Neural crest cell (in vitro differentiated cells): ENCODE results near the gene GANAB. TPM values are rescaled to one million over a fixed set of nuclear protein-coding genes. Genes with fewer than 3 reads are reported as not detected.
"Not testable (repeated sequence)": the region's sequence is repeated elsewhere in the genome, so short reads cannot be mapped to it uniquely, and the experiment has no call there.

Source experiments
- DNase-seq: peaks from one replicate; pipeline ENCODE4 v3.0.0; 2021; ENCODE audit warnings: low read depth, mixed read lengths, low spot score
- H3K27ac Mint-ChIP-seq: one replicate; pipeline ENCODE4 v1.8.0; 2021; ENCODE audit warnings: mild to moderate bottlenecking, mixed read lengths; ENCODE audit not compliant: unreplicated experiment
- H3K27me3 Mint-ChIP-seq: 2 replicates; pipeline ENCODE4 v1.8.0; 2021; ENCODE audit warnings: low read depth, mild to moderate bottlenecking, mixed read lengths
- H3K36me3 Mint-ChIP-seq: 2 replicates; pipeline ENCODE4 v1.8.0; 2021; ENCODE audit warnings: low read depth, mild to moderate bottlenecking, mixed read lengths
- H3K4me1 Mint-ChIP-seq: 2 replicates; pipeline ENCODE4 v1.8.0; 2021; ENCODE audit warnings: mixed read lengths
- H3K4me3 Mint-ChIP-seq: one replicate; pipeline ENCODE4 v1.8.0; 2021; ENCODE audit warnings: mild to moderate bottlenecking, mixed read lengths
- H3K9me3 Mint-ChIP-seq: 2 replicates; pipeline ENCODE4 v1.8.0; 2021; ENCODE audit warnings: mixed read lengths
- total RNA-seq: library from RNA; stranded (reverse); gene quantifications from 2 replicates; pipeline ENCODE4 v1.2.1, GENCODE V29; 2021
- TF ChIP-seq, protein P1 (sequence below): fragments of 200-600 bp; sonication (generic); conservative IDR thresholded peaks from 2 replicates; pipeline ENCODE4 v1.5.0; 2021; ENCODE audit warnings: antibody characterized with exemption, mild to moderate bottlenecking

GANAB gene
- total RNA-seq, 1 donor from 2014 or later = 366 TPM

DNA sequence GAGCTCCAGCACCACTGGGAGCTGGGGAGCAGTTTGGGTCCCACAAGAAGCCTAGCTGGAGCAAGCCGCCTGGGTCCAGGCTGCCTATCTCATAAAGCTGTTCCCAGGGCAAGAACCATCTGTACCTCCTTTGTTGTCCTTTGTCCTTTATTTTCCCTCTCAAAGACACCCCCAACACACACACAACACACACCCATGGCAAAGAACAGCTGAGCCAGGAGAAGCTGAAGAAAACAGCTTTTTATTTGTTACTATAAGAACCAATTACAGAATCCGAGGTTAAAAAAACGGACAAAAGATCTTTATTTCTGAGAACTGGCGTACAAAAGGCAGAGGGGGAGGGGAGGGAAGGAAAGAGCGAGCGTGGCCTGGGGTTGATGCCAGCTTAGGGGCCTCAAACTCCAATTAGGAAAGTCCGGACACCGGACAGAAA is 53.4 kb downstream of the GANAB start:
- H3K36me3 Mint-ChIP-seq = peaks cover 20% of the 10 kb centered on the region
- H3K4me1 Mint-ChIP-seq = peaks cover 37% of the 10 kb centered on the region
- H3K27me3 Mint-ChIP-seq = no peaks in the 10 kb centered on the region
- peak overlapping the region; percentile 75 for H3K27ac Mint-ChIP-seq
- H3K4me3 Mint-ChIP-seq = peak overlapping the region; percentile 48
- TF ChIP-seq, protein P1, sequence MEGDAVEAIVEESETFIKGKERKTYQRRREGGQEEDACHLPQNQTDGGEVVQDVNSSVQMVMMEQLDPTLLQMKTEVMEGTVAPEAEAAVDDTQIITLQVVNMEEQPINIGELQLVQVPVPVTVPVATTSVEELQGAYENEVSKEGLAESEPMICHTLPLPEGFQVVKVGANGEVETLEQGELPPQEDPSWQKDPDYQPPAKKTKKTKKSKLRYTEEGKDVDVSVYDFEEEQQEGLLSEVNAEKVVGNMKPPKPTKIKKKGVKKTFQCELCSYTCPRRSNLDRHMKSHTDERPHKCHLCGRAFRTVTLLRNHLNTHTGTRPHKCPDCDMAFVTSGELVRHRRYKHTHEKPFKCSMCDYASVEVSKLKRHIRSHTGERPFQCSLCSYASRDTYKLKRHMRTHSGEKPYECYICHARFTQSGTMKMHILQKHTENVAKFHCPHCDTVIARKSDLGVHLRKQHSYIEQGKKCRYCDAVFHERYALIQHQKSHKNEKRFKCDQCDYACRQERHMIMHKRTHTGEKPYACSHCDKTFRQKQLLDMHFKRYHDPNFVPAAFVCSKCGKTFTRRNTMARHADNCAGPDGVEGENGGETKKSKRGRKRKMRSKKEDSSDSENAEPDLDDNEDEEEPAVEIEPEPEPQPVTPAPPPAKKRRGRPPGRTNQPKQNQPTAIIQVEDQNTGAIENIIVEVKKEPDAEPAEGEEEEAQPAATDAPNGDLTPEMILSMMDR = no peak
- H3K9me3 Mint-ChIP-seq = no peaks in the 10 kb centered on the region
- no peak for DNase-seq

DNA sequence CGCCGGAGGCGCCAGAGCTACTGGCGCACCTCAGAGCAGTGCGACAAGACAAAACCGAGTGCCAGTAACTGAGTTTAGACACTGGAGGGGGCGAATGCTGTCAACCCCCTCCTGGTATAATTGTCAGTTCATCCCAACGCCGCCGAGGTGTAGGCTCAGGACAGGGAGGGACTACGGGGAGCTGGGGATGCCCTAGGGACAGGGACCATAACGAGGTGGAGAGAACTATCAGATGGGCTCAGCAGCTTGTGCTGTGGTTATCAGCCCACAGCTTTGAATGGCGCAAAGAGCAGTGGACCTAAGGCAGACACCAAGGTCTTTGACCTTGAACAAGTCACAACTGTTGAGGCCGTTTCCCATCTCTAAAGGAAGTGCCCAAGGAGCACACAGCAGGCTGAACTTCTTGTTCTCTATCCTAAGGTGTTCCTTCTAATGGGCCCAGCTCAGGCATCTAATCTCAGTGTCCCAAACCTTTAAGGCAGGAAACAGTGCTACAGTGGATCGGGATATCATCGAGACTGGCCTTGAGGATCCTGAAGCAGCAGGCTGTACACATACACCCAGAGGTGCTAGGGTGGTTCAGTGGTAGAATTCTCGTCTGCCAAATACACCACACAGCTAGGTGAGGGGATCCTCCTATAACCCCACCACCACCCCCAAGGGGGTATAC is 54.1 kb downstream of the GANAB start:
- no peaks in the 10 kb centered on the region for H3K27me3 Mint-ChIP-seq
- H3K4me1 Mint-ChIP-seq = peaks cover 32% of the 10 kb centered on the region
- DNase-seq = no peak
- no peaks in the 10 kb centered on the region for H3K9me3 Mint-ChIP-seq
- TF ChIP-seq, protein P1 = no peak
- H3K36me3 Mint-ChIP-seq = peaks cover 15% of the 10 kb centered on the region
- peak overlapping the region; percentile 92 for H3K4me3 Mint-ChIP-seq
- peak overlapping the region; percentile 98 for H3K27ac Mint-ChIP-seq

DNA sequence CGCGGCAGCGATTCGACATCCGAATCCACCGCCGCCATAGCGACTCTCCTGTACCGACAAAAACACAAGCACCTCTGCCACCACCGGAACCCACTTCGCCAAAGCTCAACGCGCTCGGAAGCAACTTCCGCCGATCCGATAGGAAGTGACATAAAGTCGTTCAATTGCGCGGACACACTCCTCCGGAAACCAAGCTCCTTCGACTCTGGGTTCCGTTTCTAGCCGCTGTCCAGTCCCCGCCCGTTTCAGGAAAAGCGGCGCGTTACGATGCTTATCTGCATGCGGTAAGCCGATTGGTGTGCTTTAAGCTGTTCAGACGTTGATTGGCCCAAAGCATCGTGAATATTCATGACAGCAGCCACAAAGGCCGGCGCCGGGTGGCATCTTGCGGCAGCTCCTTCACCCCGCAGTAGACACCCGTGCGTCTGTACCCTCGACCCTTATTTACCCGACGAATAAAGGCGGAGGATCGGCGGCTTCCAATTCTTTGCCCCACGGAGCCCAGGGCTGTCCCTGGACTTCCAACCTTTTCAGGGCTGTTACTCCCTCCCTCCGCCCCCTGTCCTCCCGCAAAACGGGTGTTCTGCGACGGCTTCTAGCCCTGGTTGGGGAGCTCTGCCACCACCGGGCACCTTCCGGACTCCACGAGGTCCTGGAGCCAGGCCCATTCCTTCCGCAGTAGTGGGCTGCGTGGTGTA is 54.8 kb downstream of the GANAB start, which contains the start of gene TUT1:
TUT1 (minus strand) TSS at position 76 of the 698 bp plus-strand sequence; CDS start at position 38, 38 bp downstream.
- Mint-ChIP-seq H3K27me3 (no peaks in the 10 kb centered on the region), H3K9me3 (no peaks in the 10 kb centered on the region), H3K4me1 (peaks cover 32% of the 10 kb centered on the region), H3K36me3 (peaks cover 15% of the 10 kb centered on the region), H3K27ac (peak within 1 kb of the TSS; percentile 98), H3K4me3 (peak within 1 kb of the TSS; percentile 92)
- DNase-seq = peak; percentile 91
- TF ChIP-seq, protein P1 = no peak

DNA sequence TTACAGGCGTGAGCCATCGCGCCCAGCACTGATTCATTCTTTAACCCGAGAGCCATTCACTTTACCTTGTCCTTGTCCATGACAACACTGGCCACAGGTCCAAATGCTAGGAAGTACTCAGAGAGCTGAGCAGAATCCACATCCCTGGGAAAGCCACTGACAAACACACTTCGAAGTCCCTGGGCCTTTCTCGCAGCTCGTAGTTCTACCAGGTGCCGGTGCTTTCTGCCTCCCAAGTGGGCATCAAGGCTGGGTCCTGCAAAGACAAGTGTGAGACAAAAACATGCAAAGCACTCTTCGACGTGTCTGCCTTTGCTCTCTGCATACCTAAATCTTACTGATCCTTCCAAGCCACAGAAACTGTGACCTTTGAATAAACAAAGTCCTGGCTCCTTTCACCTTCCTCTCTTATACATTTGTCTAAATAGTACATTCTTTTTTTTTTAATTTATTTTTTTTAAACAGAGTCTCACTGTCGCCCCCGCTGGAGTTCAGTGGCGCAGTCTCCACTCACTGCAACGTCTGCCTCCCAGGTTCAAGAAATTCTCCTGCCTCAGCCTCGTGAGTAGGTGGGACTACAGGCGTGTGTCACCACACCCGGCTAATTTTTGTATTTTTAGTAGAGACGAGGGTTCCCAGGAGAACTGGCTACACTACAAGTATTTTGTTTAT is 57.3 kb downstream of the GANAB start:
- Mint-ChIP-seq H3K9me3 (no peaks in the 10 kb centered on the region), H3K36me3 (peaks cover 5% of the 10 kb centered on the region), H3K27me3 (no peaks in the 10 kb centered on the region), H3K27ac (peak overlapping the region; percentile 57), H3K4me1 (peaks cover 32% of the 10 kb centered on the region), H3K4me3 (peak overlapping the region; percentile 72)
- TF ChIP-seq, protein P1 = peak; percentile 50
- no peak for DNase-seq

DNA sequence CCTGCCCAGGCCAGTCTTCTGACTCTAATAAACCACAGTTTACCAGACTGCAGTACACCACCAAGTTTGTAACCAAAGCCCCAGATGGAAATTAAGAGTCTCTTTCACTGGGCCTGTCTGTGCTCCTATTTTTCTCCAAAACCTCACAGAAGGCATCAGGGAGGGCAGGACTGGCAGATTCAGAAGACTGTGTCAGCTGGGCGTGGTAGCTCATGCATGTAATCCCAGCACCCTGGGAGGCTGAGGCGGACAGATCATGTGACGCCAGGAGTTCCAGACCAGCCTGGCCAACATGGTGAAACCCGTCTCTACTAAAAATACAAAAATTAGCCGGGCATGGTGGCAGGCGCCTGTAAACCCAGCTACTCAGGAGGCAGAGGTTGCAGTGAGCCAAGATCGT is 61.1 kb downstream of the GANAB start:
- not testable (repeated sequence) for H3K36me3 Mint-ChIP-seq, H3K4me3 Mint-ChIP-seq, H3K27ac Mint-ChIP-seq, H3K27me3 Mint-ChIP-seq, DNase-seq, H3K9me3 Mint-ChIP-seq, H3K4me1 Mint-ChIP-seq

DNA sequence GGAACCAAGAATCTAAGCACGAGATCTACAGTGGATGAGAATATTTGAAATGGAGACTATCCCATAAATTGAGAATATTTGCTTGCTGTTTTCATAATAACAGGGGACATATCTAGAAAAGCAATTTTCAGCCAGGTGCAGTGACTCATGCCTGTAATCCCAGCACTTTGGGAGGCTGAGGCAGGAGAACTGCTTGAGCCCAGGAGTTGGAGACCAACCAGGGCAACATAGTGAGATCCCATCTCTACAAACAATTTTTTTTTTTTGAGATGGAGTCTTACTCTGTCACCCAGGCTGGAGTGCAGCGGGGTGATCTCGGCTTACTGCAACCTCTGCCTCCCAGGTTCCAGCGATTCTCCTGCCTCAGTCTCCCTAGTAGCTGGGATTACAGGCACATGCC is 64.7 kb downstream of the GANAB start:
- H3K9me3 Mint-ChIP-seq, DNase-seq, H3K36me3 Mint-ChIP-seq, H3K4me3 Mint-ChIP-seq, H3K27ac Mint-ChIP-seq, H3K4me1 Mint-ChIP-seq, H3K27me3 Mint-ChIP-seq: not testable (repeated sequence)
